NCI-H748 treated with DMSO at 0.1 percent for 48 hours (cell line): ENCODE results near the gene ITFG1.
"Not testable (repeated sequence)": the region's sequence is repeated elsewhere in the genome, so short reads cannot be mapped to it uniquely, and the experiment has no call there.

Experiments used
- DNase-seq: peaks from one replicate; lab custom pipeline; 2025; lab: John Stamatoyannopoulos, UW

ITFG1 gene

DNA sequence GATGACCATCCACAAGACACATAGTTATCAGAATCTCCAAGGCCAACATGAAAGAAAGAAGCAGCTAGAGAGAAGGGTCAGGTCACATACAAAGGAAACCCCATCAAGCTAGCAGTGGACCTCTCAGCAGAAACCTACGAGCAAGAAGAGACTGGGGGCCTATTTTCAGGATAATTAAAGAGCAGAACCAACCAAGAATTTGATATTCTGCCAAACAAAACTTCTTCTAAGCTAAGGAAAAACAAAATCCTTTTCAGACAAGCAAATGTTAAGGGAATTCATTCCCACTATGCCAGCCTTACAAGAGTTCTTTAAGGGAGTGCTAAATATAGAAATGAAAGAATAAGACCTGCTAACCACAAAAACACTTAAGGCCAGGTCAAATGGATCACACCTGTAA is 47.8 kb downstream of the ITFG1 start:
- DNase-seq: no peak

- no peak for DNase-seq
These were observed 52.4 kb downstream of the ITFG1 start for GRCh38 chr16:47408491-47408890.

DNA sequence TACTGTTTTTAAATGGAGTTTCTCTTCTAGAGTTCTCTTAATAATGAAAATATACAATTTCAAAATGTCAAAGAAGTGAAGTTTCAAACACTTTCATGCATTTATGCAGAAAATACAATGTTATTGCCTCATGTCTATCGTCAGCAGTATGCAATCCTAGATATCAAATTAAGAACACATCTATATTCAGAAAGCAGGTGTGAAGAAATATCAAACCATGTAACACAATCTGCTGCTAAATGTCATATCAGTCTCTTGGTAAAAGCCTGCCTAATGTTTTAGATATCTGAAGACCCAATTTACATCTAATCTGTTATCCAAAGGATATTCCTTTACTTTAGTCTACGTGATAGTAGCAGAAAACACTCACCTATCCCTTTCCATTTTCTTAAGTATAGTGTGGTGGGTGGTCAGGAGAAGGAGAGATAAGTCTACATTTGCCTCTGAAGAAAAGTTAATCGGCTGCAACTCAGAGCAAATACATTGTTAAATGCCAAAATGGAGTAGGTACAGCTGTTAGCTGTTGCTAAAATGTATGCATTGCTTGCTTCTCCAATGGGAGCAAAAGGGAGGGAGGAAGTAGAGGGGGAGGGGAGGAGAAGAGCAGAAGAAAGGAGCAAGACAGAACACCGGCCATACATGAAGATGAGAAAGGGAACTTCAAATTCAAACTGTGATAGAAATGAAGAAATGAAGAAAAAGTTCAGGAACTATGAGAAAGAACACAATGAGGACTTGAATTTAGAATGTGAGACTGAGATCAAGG is 64.9 kb downstream of the ITFG1 start:
- DNase-seq: no peak

GRCh38 chr16:47392081-47392480 is 68.8 kb downstream of the ITFG1 start:
- no peak for DNase-seq

DNA sequence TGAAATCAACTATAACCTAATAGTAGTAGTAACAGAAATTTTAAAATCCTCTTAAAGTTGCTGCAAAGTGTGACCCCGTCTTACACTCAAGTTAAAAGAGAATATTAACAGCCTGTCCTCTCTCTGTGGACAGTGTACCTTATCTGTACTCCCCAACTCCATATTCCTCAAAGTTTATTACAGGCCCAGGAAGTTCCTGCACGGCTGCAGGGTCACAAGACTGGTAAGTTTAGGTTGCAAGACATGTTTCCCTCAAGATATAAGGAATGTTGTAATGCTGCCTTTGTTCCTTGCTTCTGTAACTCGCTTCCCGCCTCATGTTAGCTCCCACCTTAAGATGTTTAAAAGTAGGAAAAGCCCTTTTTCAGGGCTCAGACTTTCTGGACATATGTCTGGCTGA is 72.2 kb downstream of the ITFG1 start:
- DNase-seq: no peak

DNA sequence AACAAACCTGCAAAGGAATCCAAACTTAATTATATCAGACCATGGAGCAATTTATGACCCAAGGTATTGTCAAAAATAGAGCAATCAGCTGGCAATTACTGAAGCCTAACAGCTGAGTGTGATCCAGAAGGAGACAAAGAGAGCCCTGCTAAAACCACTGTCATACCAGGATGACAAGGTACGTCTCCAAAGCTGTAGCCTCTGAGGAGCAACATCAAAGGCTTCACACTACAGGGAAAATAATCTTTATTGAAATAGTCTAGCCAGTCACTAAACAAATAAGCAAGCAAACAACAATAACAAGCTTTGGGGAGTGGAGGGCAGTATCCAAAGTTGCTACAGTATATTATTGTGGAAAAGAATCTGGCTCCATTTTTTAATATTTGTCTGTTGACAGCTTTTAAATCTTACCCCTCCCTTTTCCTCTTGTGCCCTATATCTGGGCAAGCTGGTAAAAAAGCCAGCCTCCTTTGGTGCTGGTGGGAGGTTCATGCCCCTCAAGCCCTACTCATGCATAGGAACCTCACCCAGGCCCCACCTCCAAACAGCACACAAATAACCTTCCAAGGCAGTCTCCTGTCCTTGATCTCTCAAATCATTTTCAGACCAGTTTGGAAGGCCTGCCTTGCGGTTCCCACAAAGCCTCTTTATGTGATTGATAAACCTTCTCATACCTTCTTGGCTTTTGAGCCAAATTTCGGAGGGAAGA is 73.7 kb downstream of the ITFG1 start:
- DNase-seq: no peak

- no peak for DNase-seq
These were observed 74.6 kb downstream of the ITFG1 start for GRCh38 chr16:47386201-47386718.

DNA sequence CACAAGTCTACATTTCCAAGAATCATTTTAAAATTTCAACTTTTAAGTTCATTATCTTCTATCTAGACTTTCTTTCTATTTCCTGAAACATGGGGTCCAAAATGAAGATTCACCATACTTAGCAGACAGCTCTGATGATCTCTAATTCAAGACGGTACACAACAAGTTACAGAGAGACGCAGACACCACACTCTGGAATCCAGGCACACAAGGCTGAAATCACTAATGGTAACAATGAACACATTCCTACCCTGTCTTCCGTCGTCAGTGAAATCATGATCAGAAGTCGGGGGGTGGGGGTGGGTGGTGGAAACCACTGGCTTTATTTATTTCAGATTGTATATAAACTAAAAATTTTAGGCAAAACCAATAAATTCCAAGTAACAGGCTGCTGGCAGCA is 78.5 kb downstream of the ITFG1 start:
- no peak for DNase-seq

DNA sequence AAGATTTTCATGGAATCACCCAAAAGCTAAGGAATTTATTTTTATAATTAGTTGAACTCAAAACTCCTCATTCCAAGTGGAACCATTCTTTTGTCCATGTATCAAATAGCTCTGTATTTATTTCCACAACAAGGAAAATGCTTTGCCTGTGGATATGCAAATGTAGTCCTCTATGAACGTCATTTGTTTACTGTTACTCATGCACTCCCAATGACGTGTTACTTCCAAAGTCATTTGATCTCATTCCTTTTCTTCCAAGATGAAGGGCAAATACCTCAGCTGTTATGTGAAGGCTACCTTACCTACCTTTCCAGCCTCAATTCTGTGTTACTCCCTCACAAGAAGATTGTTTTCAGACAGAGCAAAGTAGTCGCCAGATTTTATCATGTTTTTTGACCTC is 83.7 kb downstream of the ITFG1 start:
- no peak for DNase-seq

GRCh38 chr16:47375423-47375822 is 85.4 kb downstream of the ITFG1 start:
- no peak for DNase-seq

GRCh38 chr16:47374629-47375028 is 86.2 kb downstream of the ITFG1 start:
- no peak for DNase-seq

DNA sequence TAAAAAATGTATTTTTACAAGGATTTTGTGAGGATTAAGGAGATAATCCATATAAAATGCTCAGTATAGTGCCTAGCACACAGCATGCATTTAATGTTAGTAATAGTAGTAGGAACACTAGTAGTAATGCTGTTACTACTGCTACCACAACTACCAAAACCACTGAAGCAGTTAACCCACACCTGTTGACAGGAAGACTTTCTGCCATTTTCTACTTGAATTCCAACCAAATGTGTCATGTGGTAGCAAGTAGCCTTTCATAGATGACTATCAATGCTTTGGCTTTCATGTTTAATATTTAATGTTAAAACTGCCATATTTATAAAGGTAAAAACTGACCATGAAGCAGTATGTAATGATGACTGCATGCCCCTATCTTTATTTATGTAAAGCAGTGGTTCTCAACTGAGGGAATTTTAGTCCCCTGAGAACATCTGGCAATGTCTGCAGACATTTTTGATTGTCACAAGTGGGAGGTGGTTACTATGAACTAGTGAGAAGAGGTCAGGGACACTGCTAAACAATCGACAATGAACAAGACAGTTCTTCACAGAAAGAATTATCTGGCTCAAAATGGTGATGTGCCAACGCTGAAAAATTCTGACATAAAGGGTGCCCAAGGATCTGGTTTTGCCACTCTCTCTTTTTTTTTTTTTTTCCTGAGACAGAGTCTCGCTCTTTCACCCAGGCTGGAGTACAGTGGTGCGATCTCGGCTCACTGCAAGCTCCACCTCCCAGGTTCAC is 89.4 kb downstream of the ITFG1 start:
- no peak for DNase-seq

DNA sequence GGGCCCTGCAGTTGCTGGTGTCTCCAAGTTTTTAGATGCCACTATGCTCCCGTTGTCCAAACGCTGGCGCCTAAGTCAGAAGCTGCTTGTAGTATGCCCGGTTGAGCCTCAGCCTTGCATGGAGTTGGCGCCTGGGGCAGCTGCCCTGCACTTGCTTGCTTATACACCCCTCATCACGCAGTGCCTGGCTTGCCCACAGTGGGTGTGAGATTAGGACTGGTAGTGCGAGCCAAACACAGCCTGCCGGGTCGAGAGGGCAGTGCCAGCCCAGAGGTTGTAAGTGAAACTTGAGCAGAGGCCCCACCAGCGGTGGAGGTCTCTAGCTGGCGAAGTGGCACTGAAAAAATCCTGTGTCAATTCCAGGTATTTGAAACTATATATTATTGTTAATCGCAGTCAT is 90.3 kb downstream of the ITFG1 start:
- DNase-seq: no peak

GRCh38 chr16:47366228-47366627 is 94.6 kb downstream of the ITFG1 start:
- DNase-seq: no peak

DNA sequence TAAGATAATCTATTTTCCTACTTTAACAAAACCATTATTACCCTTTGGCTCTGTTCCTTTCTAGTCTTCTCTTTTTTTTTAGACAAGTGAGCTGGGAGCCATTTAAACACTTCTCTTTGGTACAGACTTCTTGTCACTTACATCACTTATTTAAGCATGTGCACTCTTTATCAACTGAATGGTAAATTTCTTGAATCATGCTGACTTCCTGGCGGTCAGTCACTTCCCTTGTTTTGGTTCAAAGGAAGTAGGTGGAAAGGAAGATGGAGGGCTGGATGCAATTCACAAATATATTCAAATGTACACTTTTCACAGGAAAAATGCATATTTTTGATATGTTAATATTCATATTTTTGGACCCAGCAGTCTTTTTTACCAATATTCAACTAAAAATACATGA is 97.1 kb downstream of the ITFG1 start:
- DNase-seq: no peak

DNA sequence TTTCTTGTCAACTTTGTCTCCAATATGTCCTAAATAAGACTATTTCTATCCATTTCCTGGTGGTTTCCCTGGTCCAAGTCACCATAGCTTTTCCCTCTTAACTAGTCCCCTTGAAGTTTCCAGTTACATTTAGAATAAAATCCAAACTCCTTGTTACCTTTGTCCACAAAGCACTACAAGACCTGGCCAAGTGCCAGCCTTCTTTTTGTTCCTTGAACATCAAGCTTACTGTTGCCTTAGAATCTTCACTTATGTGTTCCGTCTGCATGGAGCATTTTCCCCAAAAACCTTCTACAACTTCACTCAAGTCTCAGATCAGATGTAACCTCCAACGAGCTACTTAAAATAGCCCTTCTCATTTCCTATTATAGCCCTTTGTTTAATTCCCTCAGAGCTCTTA is 101.4 kb downstream of the ITFG1 start:
- no peak for DNase-seq

DNA sequence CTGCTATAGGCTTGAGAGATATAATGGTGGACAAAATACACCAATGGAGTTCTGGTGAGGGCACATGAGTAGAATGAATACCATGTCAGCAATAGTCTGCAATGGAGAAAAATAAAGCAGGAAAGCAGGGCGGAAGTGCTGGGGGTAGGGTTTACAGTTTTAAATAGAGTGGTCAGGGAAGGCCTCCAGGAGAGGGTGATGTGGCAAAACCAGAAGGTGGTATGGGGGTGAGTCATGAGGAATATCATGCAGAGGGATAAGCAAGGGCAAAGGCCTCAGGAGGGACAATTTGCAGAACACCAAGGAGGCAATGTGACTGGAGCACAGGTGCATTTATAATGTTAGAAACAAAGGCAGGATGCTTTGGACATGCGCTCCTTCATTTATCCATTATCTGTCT is 102.0 kb downstream of the ITFG1 start:
- no peak for DNase-seq

DNA sequence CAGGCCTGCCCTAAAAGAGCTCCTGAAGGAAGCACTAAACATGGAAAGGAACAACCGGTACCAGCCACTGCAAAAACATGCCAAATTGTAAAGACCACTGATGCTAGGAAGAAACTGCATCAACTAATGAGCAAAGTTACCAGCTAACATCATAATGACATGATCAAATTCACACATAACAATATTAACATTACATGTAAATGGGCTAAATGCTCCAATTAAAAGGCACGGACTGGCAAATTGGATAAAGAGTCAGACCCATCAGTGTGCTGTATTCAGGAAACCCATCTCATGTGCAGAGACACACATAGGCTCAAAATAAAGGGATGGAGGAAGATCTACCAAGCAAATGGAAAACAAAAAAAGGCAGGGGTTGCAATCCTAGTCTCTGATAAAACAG is 111.8 kb downstream of the ITFG1 start:
- not testable (repeated sequence) for DNase-seq

DNA sequence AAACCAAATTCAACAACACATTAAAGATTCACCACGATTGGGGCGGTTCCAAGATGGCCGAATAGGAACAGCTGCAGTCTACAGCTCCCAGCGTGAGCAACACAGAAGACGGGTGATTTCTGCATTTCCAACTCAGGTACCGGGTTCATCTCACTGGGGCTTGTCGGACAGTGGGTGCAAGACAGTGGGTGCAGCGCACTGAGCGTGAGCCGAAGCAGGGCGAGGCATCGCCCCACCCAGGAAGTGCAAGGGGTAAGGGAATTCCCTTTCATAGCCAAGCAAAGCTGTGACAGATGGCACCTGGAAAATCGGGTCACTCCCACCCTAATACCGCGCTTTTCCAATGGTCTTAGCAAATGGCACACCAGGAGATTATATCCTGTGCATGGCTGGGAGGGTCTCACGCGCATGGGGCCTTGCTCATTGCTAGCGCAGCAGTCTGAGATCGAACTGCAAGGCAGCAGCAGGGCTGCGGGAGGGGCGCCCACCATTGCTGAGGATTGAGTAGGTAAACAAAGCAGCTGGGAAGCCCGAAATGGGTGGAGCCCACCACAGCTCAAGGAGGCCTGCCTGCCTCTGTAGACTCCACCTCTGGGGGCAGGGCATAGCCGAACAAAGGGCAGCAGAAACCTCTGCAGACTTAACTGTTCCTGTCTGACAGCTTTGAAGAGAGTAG is 113.7 kb downstream of the ITFG1 start:
- not testable (repeated sequence) for DNase-seq

DNA sequence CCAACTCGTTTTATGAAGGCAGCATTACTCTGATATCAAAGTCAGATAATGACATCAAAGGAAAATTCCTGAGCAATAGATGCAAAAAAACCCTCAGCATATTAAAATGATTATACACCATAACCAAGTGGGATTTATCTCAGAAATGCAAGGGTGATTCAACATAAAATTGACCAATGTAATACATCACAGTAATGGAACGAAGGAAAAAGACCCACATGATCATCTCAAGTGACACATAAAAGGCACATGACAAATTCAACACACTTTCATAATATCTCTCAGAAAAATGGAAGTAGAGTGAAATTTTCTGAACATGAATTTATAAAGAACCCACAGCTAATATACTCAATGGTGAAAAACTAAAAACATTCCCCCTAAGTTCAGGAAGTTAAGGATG is 118.8 kb downstream of the ITFG1 start:
- no peak for DNase-seq

DNA sequence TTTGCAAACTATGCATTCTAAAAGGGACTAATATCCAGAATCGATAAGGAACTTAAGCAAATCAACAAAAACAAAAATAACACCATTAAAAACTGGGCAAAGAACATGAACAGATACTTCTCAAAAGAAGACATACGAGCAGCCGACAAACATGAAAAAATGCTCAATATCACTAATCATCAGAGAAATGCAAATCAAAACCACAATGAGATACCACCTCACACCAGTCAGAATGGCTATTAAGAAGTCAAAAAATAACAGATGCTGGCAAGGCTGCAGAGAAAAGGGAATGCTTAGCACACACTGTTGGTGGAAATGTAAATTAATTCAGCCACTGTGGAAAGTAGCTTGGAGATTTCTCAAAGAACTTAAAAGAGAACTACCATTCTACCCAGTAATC is 130.3 kb downstream of the ITFG1 start:
- not testable (repeated sequence) for DNase-seq

GRCh38 chr16:47324309-47324708 is 136.6 kb downstream of the ITFG1 start:
- DNase-seq: not testable (repeated sequence)
